Colonic mucosa (tissue), 4 donors: Measurements from ENCODE around the gene SUMO2. TPM values are rescaled to one million over a fixed set of nuclear protein-coding genes. Genes with fewer than 3 reads are reported as not detected.

Experiments used
- DNase-seq: peaks from one replicate; pipeline ENCODE4 v3.0.0-alpha.2; 2020
- H3K27ac ChIP-seq: fragments of 200-600 bp; one replicate; pipeline ENCODE4 v1.8.0; 2021
- H3K27me3 ChIP-seq: fragments of 200-600 bp; one replicate; pipeline ENCODE4 v1.8.0; 2021
- H3K36me3 ChIP-seq: fragments of 200-600 bp; one replicate; pipeline ENCODE4 v1.8.0; 2021
- H3K4me1 ChIP-seq: fragments of 200-600 bp; one replicate; pipeline ENCODE4 v1.8.0; 2021; ENCODE audit warnings: mild to moderate bottlenecking
- H3K4me3 ChIP-seq: fragments of 200-600 bp; one replicate; pipeline ENCODE4 v1.8.0; 2021
- H3K9ac ChIP-seq, 2 donors: one replicate each; pipeline ENCODE4 v1.7.0; 2013; ENCODE audit warnings: control low read depth in 2 of 2, low read depth in 2 of 2, low read length in 2 of 2
- H3K9me3 ChIP-seq: fragments of 200-600 bp; one replicate; pipeline ENCODE4 v1.8.0; 2021
- CTCF ChIP-seq: fragments of 200-600 bp; IDR thresholded peaks from one replicate; pipeline ENCODE4 v1.8.0; 2022; ENCODE audit warnings: antibody characterized with exemption, mild to moderate bottlenecking
- intact Hi-C: fragments of 100-400 bp; cut with DNase I; formaldehyde crosslinking; loops from one replicate; pipeline ENCODE4 v1.14.1; 2022
- total RNA-seq, 2 donors: library from RNA; stranded (reverse); fragmentation: NEBNext Ultra II Directional in 1 of 2; extraction: Animal tissue kit (Norgen Biotek cat#: 25700) in 1 of 2; gene quantifications; one replicate each; pipeline ENCODE4 v1.2.1, GENCODE V29; 2021
- donor health status: healthy.
- donor health status: DM: no; HTN: no; CAD: no.
- donor health status: DM: no; HTN: no; CAD: no.

Gene SUMO2
- total RNA-seq, result 100 to 1,000 TPM; 298 to 319 TPM

- intact Hi-C loops, result no loop called here
- peak within 1 kb of the TSS; percentile 94 for H3K4me3 ChIP-seq
- peaks cover 3% of the 10 kb centered on the region for H3K4me1 ChIP-seq
- H3K27me3 ChIP-seq, result no peaks in the 10 kb centered on the region
- DNase-seq, result peak; percentile 96
- peak within 1 kb of the TSS; percentile 93 to 94 for H3K9ac ChIP-seq
- no peak for TF ChIP-seq CTCF
- H3K27ac ChIP-seq, result peak within 1 kb of the TSS; percentile 99
- no peaks in the 10 kb centered on the region for H3K9me3 ChIP-seq
- no peaks in the 10 kb centered on the region for H3K36me3 ChIP-seq
Measured at GRCh38 chr17:75182569-75183436, at the start of gene SUMO2. Gene SUMO2 (minus strand): TSS chr17:75182959. CDS start chr17:75182834, 125 bp downstream.

GRCh38 chr17:75231741-75232464, 49.1 kb upstream of the SUMO2 start:
- Histone ChIP-seq H3K36me3 (peaks cover 8% of the 10 kb centered on the region), H3K27me3 (no peaks in the 10 kb centered on the region), H3K4me3 (no peak overlapping the region), H3K4me1 (no peaks in the 10 kb centered on the region), H3K9me3 (no peaks in the 10 kb centered on the region), H3K9ac (no peak overlapping the region), H3K27ac (no peak overlapping the region)
- intact Hi-C loops, result no loop called here
- no peak for TF ChIP-seq CTCF
- DNase-seq, result no peak

GRCh38 chr17:75231071-75231470, 48.3 kb upstream of the SUMO2 start:
- intact Hi-C loops, result no loop called here
- H3K27me3 ChIP-seq, result no peaks in the 10 kb centered on the region
- H3K4me3 ChIP-seq, result no peak overlapping the region
- no peaks in the 10 kb centered on the region for H3K36me3 ChIP-seq
- H3K4me1 ChIP-seq, result no peaks in the 10 kb centered on the region
- no peak overlapping the region for H3K27ac ChIP-seq
- DNase-seq, result no peak
- H3K9ac ChIP-seq, result no peak overlapping the region
- TF ChIP-seq CTCF, result no peak
- H3K9me3 ChIP-seq, result no peaks in the 10 kb centered on the region

GRCh38 chr17:75228847-75229246, 46.1 kb upstream of the SUMO2 start:
- DNase-seq, result no peak

More at GRCh38 chr17:75228847-75229246, 46.1 kb upstream of the SUMO2 start:
- Histone ChIP-seq H3K27me3 (no peaks in the 10 kb centered on the region), H3K36me3 (peaks cover 8% of the 10 kb centered on the region), H3K27ac (no peak overlapping the region), H3K4me1 (no peaks in the 10 kb centered on the region), H3K9ac (peak overlapping the region in 1 of 2 donors; percentile 36), H3K9me3 (no peaks in the 10 kb centered on the region), H3K4me3 (no peak overlapping the region)
- no peak for TF ChIP-seq CTCF
- intact Hi-C loops, result no loop called here
